Amniotic epithelial cell (primary cell): ENCODE results near the gene CLDN12.

Source experiments
- DNase-seq: peaks from one replicate; pipeline ENCODE4 v3.0.0-alpha.2; 2010; ENCODE audit warnings: low read depth

CLDN12 gene

DNA sequence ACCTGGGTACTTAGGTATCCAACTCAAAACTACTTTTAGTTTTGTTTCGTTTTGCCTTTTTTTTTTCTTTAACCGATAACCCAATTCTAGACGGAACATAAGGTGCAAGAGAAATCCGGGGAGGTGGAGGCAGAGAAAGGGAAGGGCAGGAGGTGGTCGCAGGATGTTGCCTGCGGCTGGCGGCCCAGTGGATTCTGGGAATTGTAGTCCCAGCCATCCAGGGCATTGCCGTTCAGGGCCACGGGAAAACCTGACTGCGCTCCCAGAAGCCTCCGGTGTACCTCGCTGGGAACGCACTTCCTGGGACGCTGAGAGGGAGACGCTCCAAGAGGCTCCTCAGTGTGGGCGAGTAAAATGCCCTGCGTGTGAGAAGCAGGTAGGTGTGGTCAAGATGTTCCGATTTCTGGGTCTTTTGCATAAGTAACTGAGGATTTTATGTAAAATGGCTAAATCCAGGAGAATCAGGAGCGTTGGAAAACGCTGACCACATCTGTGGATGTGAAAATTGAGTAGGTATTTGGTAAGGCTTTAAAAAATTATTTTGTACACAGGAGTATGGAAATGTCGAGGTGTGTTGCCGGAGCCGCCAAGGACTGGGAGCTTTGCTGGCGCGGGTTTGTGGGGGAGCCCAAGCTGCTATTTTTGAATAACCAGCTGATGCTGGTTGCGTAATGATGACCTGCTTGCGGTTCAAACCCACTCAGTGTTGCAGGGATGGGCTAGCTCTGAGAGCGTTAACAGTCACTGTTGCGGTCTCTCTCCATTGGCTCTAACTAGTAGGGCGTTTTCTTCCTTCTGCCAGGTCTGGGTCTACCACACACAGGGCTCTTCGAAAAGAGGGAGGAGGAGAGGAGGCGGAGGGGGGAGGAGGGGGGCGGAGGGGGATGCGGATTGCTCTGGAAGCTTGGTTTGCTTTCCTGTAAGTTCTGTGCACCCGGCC, at the start of gene CLDN12:
Gene CLDN12, plus strand, starts transcription at position 288 of the 940 bp plus-strand sequence. CDS start 9,216 bp downstream, outside the sequence.
- DNase-seq: peak; percentile 99

GRCh38 chr7:90383422-90383821, 19.8 kb upstream of the CLDN12 start:
- peak; percentile 40 for DNase-seq

- peak; percentile 36 for DNase-seq
Measured at GRCh38 chr7:90383861-90384260, 19.4 kb upstream of the CLDN12 start.

DNA sequence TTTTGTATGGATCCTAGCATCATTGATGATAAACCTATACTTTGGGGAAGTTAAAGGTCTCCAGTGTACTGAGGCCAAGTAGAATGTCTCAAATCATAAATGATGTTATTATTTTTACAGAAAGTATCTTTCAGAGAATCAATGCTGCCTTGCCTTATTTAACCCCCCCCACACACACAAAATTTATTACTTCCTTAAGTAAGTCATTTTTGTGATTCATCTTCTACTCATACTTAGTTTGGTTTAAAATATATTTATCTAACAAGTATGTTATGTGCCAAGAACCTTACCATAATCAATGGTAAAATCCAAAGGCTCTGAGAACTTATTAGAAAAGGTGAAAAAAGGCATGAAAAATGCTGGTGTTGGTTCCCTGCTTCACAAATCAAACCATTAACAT, 18.8 kb upstream of the CLDN12 start:
- DNase-seq: no peak

GRCh38 chr7:90387470-90388240, 15.6 kb upstream of the CLDN12 start:
- DNase-seq: peak; percentile 31

DNA sequence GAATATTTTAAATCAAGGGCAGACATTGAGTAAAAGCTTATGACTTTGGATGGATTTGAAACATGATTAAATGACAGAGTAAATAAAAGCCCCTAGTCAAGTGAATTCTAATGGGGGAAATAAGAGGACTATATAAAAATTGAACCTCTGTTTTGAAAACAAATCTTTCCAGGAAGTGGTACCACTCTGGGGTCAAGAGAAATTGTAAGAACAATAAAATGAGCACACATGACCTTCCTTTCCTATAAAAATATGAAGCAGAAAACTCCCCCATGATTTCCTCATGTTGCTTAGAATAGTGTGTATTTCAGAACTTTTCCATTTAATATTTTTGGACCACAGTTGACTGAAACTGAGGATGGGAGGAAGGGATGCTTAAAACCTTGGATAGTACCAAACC, 12.3 kb upstream of the CLDN12 start:
- no peak for DNase-seq

DNA sequence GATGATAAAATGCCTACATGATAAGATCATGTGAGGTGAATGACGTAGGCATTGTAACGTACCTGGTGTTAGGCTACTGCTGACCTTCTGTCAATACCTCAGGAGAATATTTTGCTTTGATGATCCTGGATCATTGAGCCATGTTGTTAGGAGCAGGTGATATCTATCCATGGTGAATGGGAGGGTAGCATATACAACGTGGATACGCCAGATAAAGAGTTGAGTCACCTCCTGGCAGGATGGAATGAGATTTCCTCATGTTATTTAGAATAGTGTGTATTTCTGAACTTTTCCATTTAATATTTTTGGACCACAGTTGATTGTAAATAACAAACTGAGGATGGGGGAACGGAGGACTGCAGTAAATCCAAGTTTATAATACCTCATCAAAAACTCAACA, 11.8 kb upstream of the CLDN12 start:
- no peak for DNase-seq

DNA sequence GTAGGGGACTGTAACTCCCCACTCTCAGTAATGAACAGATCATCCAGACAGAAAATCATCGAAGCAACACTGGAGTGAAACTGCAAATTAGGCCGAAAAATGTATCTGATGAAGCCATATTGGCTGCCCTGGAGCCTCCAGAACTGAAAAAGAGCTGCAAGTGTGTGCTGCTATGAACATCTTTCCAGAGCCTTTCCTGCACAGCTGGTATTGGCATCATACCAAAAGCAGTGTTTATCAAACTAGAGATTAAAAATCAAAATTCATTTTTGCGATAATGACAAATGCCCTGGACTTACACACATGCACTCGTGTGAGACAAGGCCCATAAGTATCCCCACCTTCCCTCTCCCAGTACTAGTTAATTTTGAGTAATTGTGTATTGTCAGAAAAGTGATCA, 6.8 kb upstream of the CLDN12 start:
- DNase-seq: no peak

DNA sequence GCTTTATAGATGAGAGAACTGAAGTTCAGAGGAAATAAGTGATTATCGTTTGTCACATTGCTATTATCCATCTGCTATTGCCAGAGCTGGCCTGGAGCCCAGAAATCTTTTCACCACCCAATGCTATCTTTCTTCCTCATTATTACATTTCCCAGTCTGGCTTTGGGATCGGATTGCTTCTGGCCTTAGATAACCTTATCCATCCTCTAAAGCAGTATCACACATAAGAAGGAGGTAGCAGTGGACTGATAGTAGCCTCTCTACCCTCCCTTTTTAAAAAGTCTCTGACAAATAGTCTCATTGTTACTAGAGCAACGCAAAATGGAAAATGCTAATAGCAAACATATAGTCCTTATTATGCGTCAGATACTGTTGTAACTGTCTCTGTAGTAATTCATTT, 1.3 kb upstream of the CLDN12 start:
- DNase-seq: no peak

- DNase-seq: no peak
Measured at GRCh38 chr7:90402785-90403173, 482 bp upstream of the CLDN12 start.

- DNase-seq: no peak
Measured at GRCh38 chr7:90404777-90405176, 1.5 kb downstream of the CLDN12 start.

- no peak for DNase-seq
Measured at GRCh38 chr7:90407484-90407821, 4.2 kb downstream of the CLDN12 start.

DNA sequence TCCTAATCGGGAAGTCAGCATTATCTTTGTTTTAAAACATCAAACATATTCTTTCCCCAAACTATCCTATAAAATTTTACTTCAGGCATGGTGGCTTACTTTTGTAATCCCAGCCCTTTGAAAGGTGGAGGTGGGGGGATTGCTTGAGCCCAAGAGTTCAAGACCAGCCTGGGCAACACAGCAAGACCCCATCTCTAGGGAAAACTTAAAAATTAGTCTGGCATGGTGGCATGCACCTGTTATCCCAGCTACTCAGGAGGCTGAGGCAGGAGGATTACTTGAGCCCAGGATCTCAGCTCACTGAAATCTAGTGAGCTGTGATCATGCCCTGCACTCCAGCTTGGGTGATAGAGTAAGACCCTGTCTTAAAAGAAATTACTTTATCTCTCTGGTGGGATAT, 4.9 kb downstream of the CLDN12 start:
- DNase-seq: no peak

DNA sequence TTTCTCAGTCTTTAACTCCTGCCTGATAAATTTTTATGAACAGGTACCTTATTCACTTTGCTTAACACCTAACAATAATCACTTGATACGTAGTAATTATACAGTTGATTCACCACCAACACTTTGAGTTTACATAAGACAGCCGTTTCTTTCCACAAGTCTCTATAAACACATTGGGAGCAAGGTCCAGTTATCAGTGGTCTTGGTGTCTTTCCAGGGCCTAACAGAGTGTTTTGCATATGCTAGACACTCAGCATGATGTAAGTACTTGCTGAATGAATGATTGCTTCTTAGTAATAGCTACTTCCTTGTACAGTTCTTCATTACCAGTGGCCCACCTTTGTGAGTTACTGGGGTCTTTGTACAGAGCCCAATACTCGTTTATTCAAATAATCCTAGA, 6.4 kb downstream of the CLDN12 start:
- DNase-seq: no peak

- DNase-seq: no peak
Measured at GRCh38 chr7:90411510-90411909, 8.2 kb downstream of the CLDN12 start.

- DNase-seq: peak; percentile 8
Measured at GRCh38 chr7:90412458-90413184, 9.4 kb downstream of the CLDN12 start.

DNA sequence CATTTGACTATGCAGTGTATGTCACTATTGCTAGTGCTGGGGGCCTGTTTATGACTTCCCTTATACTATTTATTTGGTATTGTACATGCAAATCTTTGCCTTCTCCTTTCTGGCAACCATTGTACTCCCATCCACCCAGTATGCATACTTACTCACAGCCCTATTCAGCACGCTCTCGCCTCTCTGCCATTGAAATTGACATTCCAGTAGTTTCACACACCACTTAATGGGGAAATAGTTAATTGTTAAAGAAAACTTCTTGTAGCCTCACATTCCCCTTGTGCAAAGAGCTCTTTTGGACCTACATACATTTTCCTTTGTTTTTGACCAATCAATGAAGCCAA, 9.9 kb downstream of the CLDN12 start:
- DNase-seq: no peak

DNA sequence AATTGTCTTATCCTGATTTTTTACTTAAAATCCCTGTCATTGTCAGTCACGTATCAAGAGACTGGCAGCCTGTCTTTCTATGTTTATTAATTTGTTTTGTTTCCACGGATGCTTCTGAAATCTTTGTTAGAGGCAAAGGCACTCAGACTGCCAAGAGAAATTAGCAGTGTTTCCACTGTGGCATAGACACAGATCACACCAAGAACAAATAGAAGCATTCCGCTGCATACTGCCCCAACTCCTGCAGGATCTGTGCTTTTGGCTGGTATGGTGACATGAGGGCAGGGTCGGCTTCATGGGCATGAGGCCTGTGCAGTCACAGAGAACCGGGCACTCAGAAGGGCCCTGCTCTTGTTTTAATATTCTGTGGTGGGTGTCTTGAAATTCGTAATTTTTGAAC, 18.4 kb downstream of the CLDN12 start:
- no peak for DNase-seq

GRCh38 chr7:90424720-90425119, 21.5 kb downstream of the CLDN12 start:
- no peak for DNase-seq

DNA sequence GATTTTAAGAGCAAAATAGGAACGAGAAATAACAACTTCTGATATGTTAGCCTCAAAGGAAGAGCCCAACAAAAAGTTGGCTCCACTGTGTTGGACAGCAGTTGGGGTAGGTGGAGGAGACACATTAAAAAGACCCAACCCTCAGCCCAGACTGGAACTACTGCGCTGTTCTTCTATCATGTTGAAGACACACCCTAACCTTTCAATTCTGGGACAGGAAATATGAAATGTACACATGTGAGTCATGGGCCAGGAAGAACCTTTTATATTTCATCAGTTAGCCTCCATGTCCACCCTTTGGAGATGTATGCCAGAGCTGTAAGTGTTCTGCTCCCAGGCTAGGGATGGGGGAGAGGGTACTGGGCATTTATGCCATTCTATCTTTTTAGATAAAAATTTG, 22.1 kb downstream of the CLDN12 start:
- no peak for DNase-seq

- no peak for DNase-seq
Measured at GRCh38 chr7:90430614-90431460, 27.6 kb downstream of the CLDN12 start.

DNA sequence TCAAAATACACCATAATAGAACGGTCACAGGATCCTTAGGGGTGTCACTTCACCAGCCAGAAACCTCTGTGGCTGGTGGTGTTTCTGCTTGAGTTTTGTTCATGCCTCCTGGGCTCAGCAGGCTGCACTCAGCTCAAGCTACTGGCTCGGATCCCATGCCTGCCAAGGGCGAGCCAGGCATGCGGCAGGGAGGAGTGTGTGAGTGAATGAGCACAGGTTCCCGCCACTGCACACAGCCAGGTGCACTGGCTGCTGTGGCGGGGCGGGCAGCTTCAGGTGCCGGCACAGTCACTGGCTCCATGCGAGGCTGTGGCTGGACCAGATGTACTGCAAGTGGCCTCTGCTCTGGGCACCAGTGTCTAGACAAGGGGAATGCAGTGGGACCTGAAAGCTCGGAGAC, 29.5 kb downstream of the CLDN12 start:
- DNase-seq: no peak
